ENCODE measurements around the gene NPIPB6. TPM values are rescaled to one million over a fixed set of nuclear protein-coding genes. Genes with fewer than 3 reads are reported as not detected.
A peak's percentile ranks its signal among the peaks of the same experiment; 100 is the strongest.
"Not testable (repeated sequence)": the region's sequence is repeated elsewhere in the genome, so short reads cannot be mapped to it uniquely, and the experiment has no call there.

Gene NPIPB6
- total RNA-seq (2021) (1.6 and 2.6 TPM in 2 replicates), Bru-seq, nascent RNA (percentile 23 among the genes with signal in this experiment), BruChase-seq, experiment 1, labeled RNA remaining after a 2-hour chase (percentile 36 among the genes with signal in this experiment), BruChase-seq, experiment 2, labeled RNA remaining after a 6-hour chase (percentile 43 among the genes with signal in this experiment)
- long read RNA-seq = 0 reads

- H3K9me3 ChIP-seq (ENCODE audit: low read depth, low read length, poor library complexity, severe bottlenecking); H3K27ac ChIP-seq (ENCODE audit: low read depth, low read length, poor library complexity, severe bottlenecking); H3K36me3 ChIP-seq (ENCODE audit: insufficient read depth, low read length, poor library complexity, severe bottlenecking); intact Hi-C loops (cut with micrococcal nuclease; ENCODE audit: unreplicated experiment); BruUV-seq (replicated peaks); H3K4me3 ChIP-seq (ENCODE audit: low read depth, low read length, poor library complexity, severe bottlenecking); H3K4me1 ChIP-seq (ENCODE audit: insufficient read depth, low read length, poor library complexity, severe bottlenecking); POLR2A ChIA-PET (ENCODE audit: low non-redundant PET); H3K27me3 ChIP-seq (replicated peaks; ENCODE audit: insufficient read depth, low read depth, low read length, poor library complexity); CTCF ChIA-PET; DNase-seq (ENCODE audit: low spot score): not testable (repeated sequence)
Measured at GRCh38 chr16:28363408-28363807, at the start of gene NPIPB6. TSS of gene NPIPB6 (minus strand) at chr16:28363508. CDS start at chr16:28362822, 686 bp downstream.

GRCh38 chr16:28403220-28404072 is 40.1 kb upstream of the NPIPB6 start, which contains the start of gene EIF3CL:
TSS of gene EIF3CL (minus strand) at chr16:28403841. CDS start at chr16:28403618, 223 bp downstream.
- H3K9me3 ChIP-seq (ENCODE audit: low read depth, low read length, poor library complexity, severe bottlenecking); H3K36me3 ChIP-seq (ENCODE audit: insufficient read depth, low read length, poor library complexity, severe bottlenecking); CTCF ChIA-PET; H3K27me3 ChIP-seq (replicated peaks; ENCODE audit: insufficient read depth, low read depth, low read length, poor library complexity); H3K27ac ChIP-seq (ENCODE audit: low read depth, low read length, poor library complexity, severe bottlenecking); H3K4me1 ChIP-seq (ENCODE audit: insufficient read depth, low read length, poor library complexity, severe bottlenecking); DNase-seq (ENCODE audit: low spot score); intact Hi-C loops (cut with micrococcal nuclease; ENCODE audit: unreplicated experiment); POLR2A ChIA-PET (ENCODE audit: low non-redundant PET): not testable (repeated sequence)
- BruUV-seq (replicated peaks) = TSS peak; percentile 35
- H3K4me3 ChIP-seq (ENCODE audit: low read depth, low read length, poor library complexity, severe bottlenecking) = peak within 1 kb of the TSS; percentile 27

GRCh38 chr16:28392054-28392453 is 28.7 kb upstream of the NPIPB6 start:
- BruUV-seq (replicated peaks) = not testable (repeated sequence)

GRCh38 chr16:28382177-28382867 is 19.0 kb upstream of the NPIPB6 start:
- intact Hi-C loops (cut with micrococcal nuclease; ENCODE audit: unreplicated experiment); H3K27me3 ChIP-seq (replicated peaks; ENCODE audit: insufficient read depth, low read depth, low read length, poor library complexity): not testable (repeated sequence)

More at GRCh38 chr16:28392054-28392453, 28.7 kb upstream of the NPIPB6 start:
- H3K4me1 ChIP-seq (ENCODE audit: insufficient read depth, low read length, poor library complexity, severe bottlenecking); DNase-seq (ENCODE audit: low spot score); H3K9me3 ChIP-seq (ENCODE audit: low read depth, low read length, poor library complexity, severe bottlenecking); POLR2A ChIA-PET (ENCODE audit: low non-redundant PET); intact Hi-C loops (cut with micrococcal nuclease; ENCODE audit: unreplicated experiment); H3K4me3 ChIP-seq (ENCODE audit: low read depth, low read length, poor library complexity, severe bottlenecking); H3K27me3 ChIP-seq (replicated peaks; ENCODE audit: insufficient read depth, low read depth, low read length, poor library complexity); H3K36me3 ChIP-seq (ENCODE audit: insufficient read depth, low read length, poor library complexity, severe bottlenecking); CTCF ChIA-PET; H3K27ac ChIP-seq (ENCODE audit: low read depth, low read length, poor library complexity, severe bottlenecking): not testable (repeated sequence)

GRCh38 chr16:28377822-28378221 is 14.5 kb upstream of the NPIPB6 start:
- intact Hi-C loops (cut with micrococcal nuclease; ENCODE audit: unreplicated experiment); H3K36me3 ChIP-seq (ENCODE audit: insufficient read depth, low read length, poor library complexity, severe bottlenecking); BruUV-seq (replicated peaks); H3K4me3 ChIP-seq (ENCODE audit: low read depth, low read length, poor library complexity, severe bottlenecking); DNase-seq (ENCODE audit: low spot score); H3K9me3 ChIP-seq (ENCODE audit: low read depth, low read length, poor library complexity, severe bottlenecking); H3K27me3 ChIP-seq (replicated peaks; ENCODE audit: insufficient read depth, low read depth, low read length, poor library complexity); POLR2A ChIA-PET (ENCODE audit: low non-redundant PET); H3K4me1 ChIP-seq (ENCODE audit: insufficient read depth, low read length, poor library complexity, severe bottlenecking); CTCF ChIA-PET; H3K27ac ChIP-seq (ENCODE audit: low read depth, low read length, poor library complexity, severe bottlenecking): not testable (repeated sequence)

More at GRCh38 chr16:28382177-28382867, 19.0 kb upstream of the NPIPB6 start:
- DNase-seq (ENCODE audit: low spot score); H3K27ac ChIP-seq (ENCODE audit: low read depth, low read length, poor library complexity, severe bottlenecking); BruUV-seq (replicated peaks); POLR2A ChIA-PET (ENCODE audit: low non-redundant PET); CTCF ChIA-PET; H3K9me3 ChIP-seq (ENCODE audit: low read depth, low read length, poor library complexity, severe bottlenecking); H3K4me1 ChIP-seq (ENCODE audit: insufficient read depth, low read length, poor library complexity, severe bottlenecking); H3K4me3 ChIP-seq (ENCODE audit: low read depth, low read length, poor library complexity, severe bottlenecking); H3K36me3 ChIP-seq (ENCODE audit: insufficient read depth, low read length, poor library complexity, severe bottlenecking): not testable (repeated sequence)

- H3K27me3 ChIP-seq (replicated peaks; ENCODE audit: insufficient read depth, low read depth, low read length, poor library complexity); intact Hi-C loops (cut with micrococcal nuclease; ENCODE audit: unreplicated experiment); H3K27ac ChIP-seq (ENCODE audit: low read depth, low read length, poor library complexity, severe bottlenecking); CTCF ChIA-PET; BruUV-seq (replicated peaks); H3K9me3 ChIP-seq (ENCODE audit: low read depth, low read length, poor library complexity, severe bottlenecking); DNase-seq (ENCODE audit: low spot score); H3K4me1 ChIP-seq (ENCODE audit: insufficient read depth, low read length, poor library complexity, severe bottlenecking); H3K36me3 ChIP-seq (ENCODE audit: insufficient read depth, low read length, poor library complexity, severe bottlenecking); H3K4me3 ChIP-seq (ENCODE audit: low read depth, low read length, poor library complexity, severe bottlenecking); POLR2A ChIA-PET (ENCODE audit: low non-redundant PET): not testable (repeated sequence)
Measured at GRCh38 chr16:28377108-28377625, 13.9 kb upstream of the NPIPB6 start.

- H3K4me1 ChIP-seq (ENCODE audit: insufficient read depth, low read length, poor library complexity, severe bottlenecking); CTCF ChIA-PET; H3K27ac ChIP-seq (ENCODE audit: low read depth, low read length, poor library complexity, severe bottlenecking); H3K4me3 ChIP-seq (ENCODE audit: low read depth, low read length, poor library complexity, severe bottlenecking); H3K36me3 ChIP-seq (ENCODE audit: insufficient read depth, low read length, poor library complexity, severe bottlenecking); POLR2A ChIA-PET (ENCODE audit: low non-redundant PET); BruUV-seq (replicated peaks); H3K9me3 ChIP-seq (ENCODE audit: low read depth, low read length, poor library complexity, severe bottlenecking); H3K27me3 ChIP-seq (replicated peaks; ENCODE audit: insufficient read depth, low read depth, low read length, poor library complexity); DNase-seq (ENCODE audit: low spot score); intact Hi-C loops (cut with micrococcal nuclease; ENCODE audit: unreplicated experiment): not testable (repeated sequence)
Measured at GRCh38 chr16:28375115-28375514, 11.8 kb upstream of the NPIPB6 start.
